Liver (tissue), 3 donors: ENCODE measurements around the gene TYMP.

ENCODE experiments used
- EGR1 ChIP-seq, 2 donors: IDR thresholded peaks; 2 replicates each; pipeline ENCODE4 v1.6.1; 2016 to 2018; ENCODE audit warnings: antibody characterized with exemption in 2 of 2, low read depth in 2 of 2
- RAD21 ChIP-seq, 2 donors: IDR thresholded peaks; 2 replicates each; pipeline ENCODE4 v1.6.1; 2016; ENCODE audit warnings: antibody characterized with exemption in 2 of 2, mild to moderate bottlenecking in 2 of 2
- SP1 ChIP-seq: IDR thresholded peaks from 2 replicates; pipeline ENCODE4 v1.6.1; 2018; ENCODE audit warnings: antibody characterized with exemption, mild to moderate bottlenecking
- TAF1 ChIP-seq: conservative IDR thresholded peaks from 2 replicates; pipeline ENCODE4 v1.6.1; 2016; ENCODE audit warnings: antibody characterized with exemption, mild to moderate bottlenecking
- TF ChIP-seq, protein P1 (sequence below): fragments of 150-350 bp; IDR thresholded peaks from 2 replicates; pipeline ENCODE4 v1.5.1; 2017; ENCODE audit warnings: improper control_type of control experiment, low read depth, low read length; ENCODE audit not compliant: missing input control
- TF ChIP-seq, protein P2 (sequence below): IDR thresholded peaks from 2 replicates; pipeline ENCODE4 v1.6.1; 2016; ENCODE audit warnings: antibody characterized with exemption
- donor health status: healthy.
- donor health status: healthy.

GRCh38 chr22:50483556-50483955, 46.3 kb downstream of the TYMP start:
- TF ChIP-seq, protein P1, sequence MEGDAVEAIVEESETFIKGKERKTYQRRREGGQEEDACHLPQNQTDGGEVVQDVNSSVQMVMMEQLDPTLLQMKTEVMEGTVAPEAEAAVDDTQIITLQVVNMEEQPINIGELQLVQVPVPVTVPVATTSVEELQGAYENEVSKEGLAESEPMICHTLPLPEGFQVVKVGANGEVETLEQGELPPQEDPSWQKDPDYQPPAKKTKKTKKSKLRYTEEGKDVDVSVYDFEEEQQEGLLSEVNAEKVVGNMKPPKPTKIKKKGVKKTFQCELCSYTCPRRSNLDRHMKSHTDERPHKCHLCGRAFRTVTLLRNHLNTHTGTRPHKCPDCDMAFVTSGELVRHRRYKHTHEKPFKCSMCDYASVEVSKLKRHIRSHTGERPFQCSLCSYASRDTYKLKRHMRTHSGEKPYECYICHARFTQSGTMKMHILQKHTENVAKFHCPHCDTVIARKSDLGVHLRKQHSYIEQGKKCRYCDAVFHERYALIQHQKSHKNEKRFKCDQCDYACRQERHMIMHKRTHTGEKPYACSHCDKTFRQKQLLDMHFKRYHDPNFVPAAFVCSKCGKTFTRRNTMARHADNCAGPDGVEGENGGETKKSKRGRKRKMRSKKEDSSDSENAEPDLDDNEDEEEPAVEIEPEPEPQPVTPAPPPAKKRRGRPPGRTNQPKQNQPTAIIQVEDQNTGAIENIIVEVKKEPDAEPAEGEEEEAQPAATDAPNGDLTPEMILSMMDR = no peak
- TF ChIP-seq, protein P2, sequence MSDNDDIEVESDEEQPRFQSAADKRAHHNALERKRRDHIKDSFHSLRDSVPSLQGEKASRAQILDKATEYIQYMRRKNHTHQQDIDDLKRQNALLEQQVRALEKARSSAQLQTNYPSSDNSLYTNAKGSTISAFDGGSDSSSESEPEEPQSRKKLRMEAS = no peak
- no peak for TF ChIP-seq TAF1
- TF ChIP-seq RAD21 (IDR thresholded peaks at IDR 0.05) = no peak
- TF ChIP-seq EGR1 (IDR thresholded peaks at IDR 0.05; ENCODE audit: low read depth in 2 of 2) = no peak
- no peak for TF ChIP-seq SP1
